Measurements from ENCODE around the gene ACOT11. TPM values are rescaled to one million over a fixed set of nuclear protein-coding genes. Genes with fewer than 3 reads are reported as not detected.

ACOT11 gene
- total and polyA plus RNA-seq, 2 of the 4 experiments (the other 2 are of a cell fraction): 2.5 to 2.7 TPM

DNA sequence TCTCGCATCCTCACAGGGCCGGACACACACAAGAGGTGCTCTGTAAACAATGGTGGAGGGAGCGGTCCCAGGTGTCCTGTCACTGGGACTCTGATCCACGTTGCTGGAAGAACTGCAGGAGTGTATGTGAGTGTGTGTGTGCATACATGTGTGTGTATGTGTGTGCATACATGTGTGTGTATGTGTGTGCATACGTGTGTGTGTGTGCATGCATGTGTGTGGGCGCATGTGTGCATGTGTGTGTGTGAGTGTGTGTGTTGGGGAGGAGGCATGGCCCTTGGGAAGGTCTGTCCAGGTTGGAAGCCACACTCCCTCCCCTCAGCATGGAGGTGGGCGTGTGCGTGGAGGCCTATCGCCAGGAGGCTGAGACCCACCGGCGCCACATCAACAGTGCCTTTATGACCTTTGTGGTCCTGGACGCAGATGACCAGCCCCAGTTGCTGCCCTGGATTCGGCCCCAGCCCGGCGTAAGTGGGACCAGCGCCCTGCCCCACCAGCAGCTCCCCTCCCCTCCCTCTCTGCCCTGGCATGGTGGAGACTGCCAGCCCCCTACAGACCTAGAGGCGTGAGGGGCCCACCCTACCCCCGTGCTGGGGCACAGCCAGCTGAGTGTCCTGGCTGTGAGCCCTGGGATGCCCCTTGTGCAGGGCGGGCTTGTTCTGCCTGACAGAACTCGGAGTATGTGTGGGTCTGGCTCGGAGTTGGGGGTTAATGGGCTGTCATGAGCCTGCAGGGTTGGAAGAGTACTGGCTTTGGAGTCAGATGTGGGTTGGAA is 53.1 kb downstream of the ACOT11 start:
- Histone ChIP-seq H3K14ac (replicated peaks; ENCODE audit: low read depth, low read length) (no peak overlapping the region), H3K9me3 (ENCODE audit: control insufficient read depth, insufficient read depth, low read length) (no peaks in the 10 kb centered on the region), H3K18ac (ENCODE audit: low read depth, low read length) (no peak overlapping the region), H3K4me3 (ENCODE audit: insufficient read depth, low read depth, low read length) (no peak overlapping the region), H3K4me1 (ENCODE audit: control insufficient read depth, insufficient read depth, low read length) (no peaks in the 10 kb centered on the region), H3K27me3 (ENCODE audit: control insufficient read depth, insufficient read depth, low read length) (no peaks in the 10 kb centered on the region), H3K23ac (ENCODE audit: low read depth, low read length) (no peak overlapping the region), H4K20me1 (ENCODE audit: insufficient read depth, low read length) (no peaks in the 10 kb centered on the region), H4K91ac (ENCODE audit: insufficient read depth, low read depth, low read length) (no peak overlapping the region), H3K9ac (ENCODE audit: low read depth, low read length) (no peak overlapping the region), H3K4ac (ENCODE audit: low read depth, low read length) (no peak overlapping the region), H2AK5ac (ENCODE audit: low read depth, low read length) (no peak overlapping the region), H3K4me2 (ENCODE audit: low read depth, low read length) (no peak overlapping the region), H2AFZ (replicated peaks; ENCODE audit: low read length, poor library complexity) (no peak overlapping the region), H2BK15ac (ENCODE audit: low read depth, low read length) (no peak overlapping the region), H4K5ac (ENCODE audit: low read depth, low read length) (no peak overlapping the region), H3K56ac (ENCODE audit: extremely low read depth, insufficient read depth, low read length) (no peak overlapping the region), H2AK9ac (replicated peaks; ENCODE audit: low read depth, low read length, poor library complexity) (peak overlapping the region; percentile 72), H3K9me1 (ENCODE audit: insufficient read depth, low read length) (peaks cover 8% of the 10 kb centered on the region), H2BK5ac (ENCODE audit: low read depth, low read length, poor library complexity, severe bottlenecking) (no peak overlapping the region), H3K79me1 (ENCODE audit: low read depth in 1 of 2, low read length in 2 of 2) (no peaks in the 10 kb centered on the region), H2BK120ac (ENCODE audit: low read depth, low read length) (no peak overlapping the region), H2BK20ac (ENCODE audit: low read depth, low read length) (no peak overlapping the region), H3K36me3 (ENCODE audit: control insufficient read depth, insufficient read depth, low read length) (no peaks in the 10 kb centered on the region), H4K8ac (ENCODE audit: low read depth in 2 of 2, low read length in 2 of 2) (no peak overlapping the region), H3K27ac (ENCODE audit: insufficient read depth, low read length) (no peak overlapping the region)
- 72% methylated on average over 12 of the region's 21 CpGs; no CpG with 5 or more reads in 1 of the 2 experiments for WGBS, 2 experiments (ENCODE audit: extremely low coverage in 2 of 2, insufficient read length in 1 of 2)
- dilution Hi-C loops (cut with HindIII; ENCODE audit: low sequenced_read_pairs, unreplicated experiment) (no loop called here), in situ Hi-C loops (cut with MboI; ENCODE audit: low sequenced_read_pairs) (no loop called here), intact Hi-C loops (cut with micrococcal nuclease) (no loop called here)
- ATAC-seq (ENCODE audit: low read depth) (no peak), DNase-seq (no peak)
- CTCF ChIA-PET: no interaction called here
- TF ChIP-seq CEBPB (IDR thresholded peaks at IDR 0.05; ENCODE audit: low read depth, low read length): no peak
- no peak for TF ChIP-seq MAFK (IDR thresholded peaks at IDR 0.05; ENCODE audit: low read depth, low read length)
- POLR2A ChIA-PET (ENCODE audit: unreplicated experiment): no interaction called here
- BruUV-seq (replicated peaks): no TSS peak
